ENCODE measurements around the gene INO80B.
A peak's percentile ranks its signal among the peaks of the same experiment; 100 is the strongest.

Gene INO80B

GRCh38 chr2:74493546-74493945 lies 38.7 kb downstream of the INO80B start:
- intact Hi-C loops (cut with DNase I), result no loop called here
- DNase-seq, result no peak

DNA sequence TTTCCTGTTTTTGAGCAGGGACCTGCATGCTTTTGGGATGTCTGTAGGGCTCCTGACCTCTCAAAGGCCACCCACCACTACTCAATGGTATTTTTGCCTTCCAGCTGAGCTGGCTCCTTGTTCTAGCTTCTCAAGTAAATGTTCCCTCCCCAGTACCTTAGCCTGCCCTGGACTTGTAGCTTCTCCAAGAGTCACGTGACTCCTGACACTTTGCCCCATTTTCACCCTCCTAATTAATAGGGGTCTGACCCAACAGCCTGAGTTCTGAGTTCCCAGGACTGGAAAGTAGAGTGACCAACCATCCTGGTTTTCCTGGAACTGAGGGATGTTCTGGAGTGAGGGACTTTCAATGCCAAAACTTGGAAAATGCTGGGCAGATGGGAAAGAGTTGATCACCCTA lies 40.6 kb downstream of the INO80B start:
- intact Hi-C loops (cut with DNase I), result no loop called here
- DNase-seq, result no peak

DNA sequence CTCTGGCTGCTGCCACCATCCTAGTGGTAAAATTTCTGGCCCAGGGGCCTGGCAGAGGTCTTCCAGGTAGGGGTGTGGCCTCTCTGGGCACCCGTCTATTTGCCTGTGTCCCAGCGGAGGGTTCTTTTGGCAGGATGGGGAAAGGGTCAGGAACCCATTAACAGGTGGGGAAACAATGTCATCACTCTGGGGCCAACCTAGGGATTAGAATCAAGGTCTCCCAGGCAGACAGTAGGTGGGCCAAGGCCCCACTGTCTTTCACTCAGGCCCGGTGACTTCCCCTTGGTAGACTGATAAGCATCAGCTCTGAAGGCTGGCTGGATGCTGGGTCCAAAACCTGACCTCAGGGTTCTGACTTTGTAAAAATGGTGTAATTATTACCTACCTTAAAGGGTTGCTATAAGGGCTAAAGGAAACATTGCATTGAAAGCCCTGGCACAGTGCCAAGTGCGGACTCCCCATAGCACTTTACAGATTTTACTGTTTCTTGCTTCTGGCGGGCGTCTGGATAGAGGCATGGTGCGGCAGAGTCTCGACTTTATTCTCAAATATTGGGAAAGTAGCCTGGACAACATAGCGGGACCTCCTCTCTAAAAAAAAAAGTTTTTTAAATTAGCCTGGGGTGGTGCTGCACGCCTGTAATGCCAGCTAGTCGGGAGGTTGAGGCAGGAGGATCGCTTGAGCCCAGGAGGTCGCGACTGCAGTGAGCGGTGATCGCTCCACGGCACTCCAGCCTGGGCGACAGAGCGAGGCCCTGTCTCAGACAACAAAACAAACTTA lies 42.3 kb downstream of the INO80B start:
- intact Hi-C loops (cut with DNase I), result no loop called here
- no peak for DNase-seq

DNA sequence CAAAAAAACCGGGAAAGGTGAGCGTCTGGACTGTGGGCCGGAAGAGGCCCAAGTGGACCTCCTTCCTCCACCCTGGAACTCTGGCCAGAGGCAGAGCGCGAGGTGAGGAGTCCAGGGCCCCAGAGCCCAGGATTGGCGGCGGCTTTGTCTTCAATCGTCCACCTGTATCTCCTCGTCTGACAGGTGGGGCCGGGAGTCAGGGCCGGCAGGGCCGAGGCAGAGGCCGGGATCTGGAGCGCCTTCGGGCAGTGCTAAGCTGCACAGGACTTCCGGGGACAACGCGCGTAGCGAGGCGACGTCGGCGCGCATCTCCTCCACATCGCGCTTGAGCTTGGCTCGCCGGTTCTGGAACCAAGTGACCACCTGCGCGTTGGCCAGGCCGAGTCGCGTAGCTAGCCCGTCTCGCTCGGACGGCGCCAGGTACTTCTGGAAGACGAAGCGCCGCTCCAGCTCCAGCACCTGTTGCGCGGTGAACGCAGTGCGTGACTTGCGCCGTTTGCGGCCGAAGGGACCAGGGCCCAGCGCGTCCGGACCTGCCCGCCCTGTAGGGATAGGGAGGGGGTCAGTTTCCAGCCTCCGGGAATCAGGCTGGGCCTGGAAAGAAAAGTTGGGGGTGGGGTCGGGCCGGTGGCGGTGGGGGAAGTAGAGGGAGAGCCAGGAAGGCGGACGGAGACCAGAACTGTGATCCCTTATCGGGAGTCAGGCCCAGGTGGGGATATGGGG lies 43.1 kb downstream of the INO80B start:
- DNase-seq, result no peak
- intact Hi-C loops (cut with DNase I), result no loop called here

GRCh38 chr2:74498500-74499266 lies 43.8 kb downstream of the INO80B start:
- intact Hi-C loops (cut with DNase I), result no loop called here
- no peak for DNase-seq

DNA sequence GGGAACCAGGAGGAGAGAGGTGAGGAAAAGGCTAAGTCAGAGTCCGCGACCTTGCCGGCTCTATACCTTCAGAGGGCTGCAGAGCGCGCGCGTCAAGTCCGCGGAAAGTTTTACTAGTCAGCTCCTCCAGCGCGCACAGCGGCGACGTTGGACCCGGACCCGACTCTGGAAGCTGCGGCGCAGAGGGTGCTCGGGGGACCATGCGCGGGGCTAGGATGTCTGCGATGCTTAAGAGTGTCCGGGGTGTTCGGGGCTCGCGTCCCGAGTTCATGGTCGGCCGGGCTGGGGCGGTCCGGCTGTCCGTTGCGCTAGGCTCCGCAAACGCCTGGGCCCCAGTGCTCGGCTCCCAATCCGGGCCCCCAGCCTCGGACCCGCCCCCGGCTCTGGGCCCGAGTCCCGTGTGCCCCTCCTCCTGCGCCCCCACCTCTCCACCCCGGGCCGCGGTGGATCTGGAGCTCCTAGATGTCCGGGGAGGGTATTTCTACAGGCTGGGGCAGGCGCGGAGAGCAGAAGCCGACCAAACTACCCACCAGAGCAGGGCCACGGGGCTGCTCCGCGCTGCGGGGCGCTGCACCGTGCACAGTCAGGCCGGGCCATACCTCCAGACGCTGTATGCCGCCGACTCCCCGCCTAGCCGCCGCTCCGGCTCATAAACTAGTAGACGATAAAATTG lies 44.5 kb downstream of the INO80B start, which contains the start of gene LBX2:
Gene LBX2 (minus strand): TSS at position 337 of the 673 bp plus-strand sequence. CDS start 66 bp downstream, at position 271.
- no peak for DNase-seq
- intact Hi-C loops (cut with DNase I), result no loop called here

- intact Hi-C loops (cut with DNase I), result no loop called here
- no peak for DNase-seq
Measured at GRCh38 chr2:74499940-74500577, 45.2 kb downstream of the INO80B start.

- intact Hi-C loops (cut with DNase I), result no loop called here
Measured at GRCh38 chr2:74500578-74500946, 45.7 kb downstream of the INO80B start.

DNA sequence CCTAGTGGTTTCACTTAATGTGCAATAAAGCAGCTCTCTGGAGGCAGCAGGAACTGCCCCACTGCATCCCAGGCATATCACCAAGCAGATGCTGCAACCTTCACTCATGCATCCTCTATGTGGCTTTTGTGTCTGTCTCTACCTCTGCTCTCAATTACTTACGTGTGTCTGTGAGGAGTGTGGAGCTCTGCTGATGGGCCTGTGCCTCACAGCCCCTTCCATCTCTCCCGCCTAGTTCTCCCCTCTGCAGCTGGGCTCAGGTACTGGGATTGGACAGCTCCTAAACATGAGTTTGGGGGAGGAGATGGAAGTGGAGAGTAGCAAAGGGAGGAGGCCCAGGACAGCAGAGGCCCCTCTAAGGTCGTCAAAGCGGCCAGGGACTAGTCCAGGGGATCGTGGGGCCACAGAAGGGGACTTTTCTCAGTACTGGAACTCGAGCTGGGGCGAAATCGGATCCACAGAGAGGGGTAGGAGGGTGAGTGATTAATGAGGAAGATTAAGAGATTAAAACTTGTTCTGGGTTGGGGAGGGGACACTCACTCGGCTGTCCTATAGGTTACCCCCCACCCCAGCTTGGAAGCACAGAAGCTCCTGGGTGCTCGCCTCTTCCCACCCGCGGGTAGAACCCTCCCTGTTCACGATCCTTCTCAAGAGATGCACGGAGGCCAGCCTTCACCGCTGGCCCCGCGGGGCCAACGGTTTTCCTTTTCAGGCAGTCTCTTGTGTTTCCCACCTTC lies 46.6 kb downstream of the INO80B start:
- intact Hi-C loops (cut with DNase I), result no loop called here
- no peak for DNase-seq

More at GRCh38 chr2:74500578-74500946, 45.7 kb downstream of the INO80B start:
- no peak for DNase-seq

DNA sequence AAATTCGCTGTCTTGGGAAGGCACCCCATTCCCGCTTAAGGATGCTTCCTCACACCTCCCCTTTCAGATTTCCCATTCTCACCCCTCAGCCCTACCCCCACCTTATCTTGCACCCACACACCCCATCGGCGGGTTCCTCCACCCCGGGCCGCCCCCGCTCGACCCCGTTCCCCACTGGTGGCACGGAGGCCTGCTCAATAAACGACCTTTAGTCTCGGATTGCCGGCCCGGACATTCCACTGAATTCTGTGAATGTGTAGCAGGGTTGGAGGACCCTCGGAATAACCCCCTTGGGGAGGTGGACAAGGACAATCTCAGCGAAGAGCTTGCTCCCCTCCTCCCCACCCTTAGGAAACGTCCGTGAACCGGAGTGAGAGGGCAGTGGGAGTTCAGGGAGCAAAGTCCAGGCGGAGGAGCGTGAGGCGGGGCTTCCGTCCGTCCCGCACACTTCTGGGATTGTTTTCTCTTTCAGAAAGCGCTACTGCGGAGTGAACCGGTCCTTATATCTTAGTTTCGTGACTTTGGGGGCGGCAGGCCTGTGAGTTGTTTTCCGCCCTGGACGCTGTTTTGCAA lies 47.3 kb downstream of the INO80B start:
- intact Hi-C loops (cut with DNase I), result no loop called here
- no peak for DNase-seq

- intact Hi-C loops (cut with DNase I), result no loop called here
- peak in 4 of 42 donors; percentile 14 to 53 (median 36) for DNase-seq
Measured at GRCh38 chr2:74502720-74503505, 48.0 kb downstream of the INO80B start.

DNA sequence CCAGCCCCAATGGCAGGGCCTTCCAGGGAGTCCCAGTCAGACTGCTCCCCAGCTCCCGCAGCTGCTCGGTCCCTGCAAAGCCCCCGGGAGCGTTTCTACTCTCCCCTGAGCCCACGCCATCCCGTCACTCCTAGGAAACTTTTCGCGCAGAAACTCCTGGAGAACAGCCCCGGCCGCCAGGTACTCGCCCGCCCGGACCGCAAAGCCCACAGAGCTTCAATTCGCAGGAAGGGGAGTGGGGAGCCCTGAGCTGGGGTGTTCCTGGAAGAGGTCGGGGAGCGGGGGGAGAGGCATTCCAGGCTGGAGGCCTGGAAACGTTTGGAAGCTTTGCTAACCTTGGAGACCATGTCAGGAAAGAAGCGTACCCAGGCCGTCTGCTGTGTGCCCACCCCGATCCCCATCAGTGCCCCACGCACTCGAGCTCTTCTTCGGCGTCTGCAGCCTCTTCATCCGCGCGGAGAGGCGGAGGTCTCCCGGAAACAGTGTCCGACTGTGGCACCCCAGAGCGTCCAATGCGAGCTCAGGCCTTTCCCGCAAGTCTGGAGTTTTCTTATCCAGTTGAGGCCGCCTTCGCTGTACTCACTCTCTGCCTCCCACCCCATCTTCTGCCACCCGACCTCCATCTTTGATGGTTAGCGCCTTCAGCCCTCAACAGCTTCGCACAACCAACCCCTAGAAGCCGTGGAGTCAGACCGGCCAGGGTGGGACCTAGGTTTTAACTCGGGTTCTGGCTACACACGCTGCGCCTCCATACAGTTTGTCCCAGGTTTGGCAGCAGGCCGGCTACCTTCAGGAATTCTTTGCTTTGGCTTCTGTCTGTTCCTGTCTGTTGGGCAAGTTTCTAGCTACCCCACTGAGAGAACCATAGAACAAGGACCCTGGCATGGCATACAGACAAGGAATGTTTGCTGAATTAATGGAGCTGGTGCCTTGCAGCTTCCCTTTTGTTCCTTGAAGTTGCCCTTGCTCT lies 48.9 kb downstream of the INO80B start:
- DNase-seq, result no peak
- intact Hi-C loops (cut with DNase I), result no loop called here

- intact Hi-C loops (cut with DNase I), result no loop called here
- no peak for DNase-seq
Measured at GRCh38 chr2:74504591-74504990, 49.7 kb downstream of the INO80B start.

- intact Hi-C loops (cut with DNase I), result loop anchor here (2.0 kb wide), 1 partner anchor 23 kb away; the partner anchor contains the start of genes AUP1 and HTRA2
- no peak for DNase-seq
Measured at GRCh38 chr2:74505448-74506246, 50.8 kb downstream of the INO80B start.
